Liver (tissue), 9 donors: ENCODE results near the gene ADAM8. TPM values are rescaled to one million over a fixed set of nuclear protein-coding genes. Genes with fewer than 3 reads are reported as not detected.

ENCODE experiments used
- DNase-seq: peaks from one replicate; pipeline ENCODE4 v3.0.0-alpha.2; 2017; ENCODE audit warnings: low spot score
- H3K27ac ChIP-seq, 2 donors: one replicate each; pipeline ENCODE4 v1.7.0; 2013; ENCODE audit warnings: inconsistent platforms in 2 of 2, low read length in 2 of 2, control low read depth in 1 of 2, low read depth in 1 of 2, mild to moderate bottlenecking in 1 of 2
- H3K27me3 ChIP-seq, 4 donors: one replicate each; pipeline versions ENCODE4 v1.6.1 to v1.7.0; 2013; ENCODE audit warnings: low read length in 3 of 4, inconsistent platforms in 1 of 4, mild to moderate bottlenecking in 1 of 4, moderate library complexity in 1 of 4; ENCODE audit not compliant: control insufficient read depth in 4 of 4, insufficient read depth in 4 of 4
- H3K36me3 ChIP-seq, 4 donors: one replicate each; pipeline versions ENCODE4 v1.6.1 to v1.7.0; 2013; ENCODE audit warnings: low read length in 3 of 4, mild to moderate bottlenecking in 3 of 4, low read depth in 1 of 4, moderate library complexity in 1 of 4; ENCODE audit not compliant: control insufficient read depth in 4 of 4, insufficient read depth in 3 of 4
- H3K4me1 ChIP-seq, 4 donors: one replicate each; pipeline versions ENCODE4 v1.6.1 to v1.7.0; 2013; ENCODE audit warnings: low read length in 3 of 4, mild to moderate bottlenecking in 3 of 4, moderate library complexity in 1 of 4; ENCODE audit not compliant: control insufficient read depth in 4 of 4, insufficient read depth in 4 of 4
- H3K4me3 ChIP-seq, 3 donors: one replicate each; pipeline versions ENCODE4 v1.6.1 to v1.7.0; 2013; ENCODE audit warnings: low read length in 3 of 3, control low read depth in 1 of 3, low read depth in 1 of 3, mild to moderate bottlenecking in 1 of 3
- H3K9ac ChIP-seq, 2 donors: one replicate each; pipeline ENCODE4 v1.7.0; 2013; ENCODE audit warnings: low read length in 2 of 2, mild to moderate bottlenecking in 2 of 2, moderate library complexity in 2 of 2, control low read depth in 1 of 2, low read depth in 1 of 2
- H3K9me3 ChIP-seq, 4 donors: one replicate each; pipeline versions ENCODE4 v1.6.1 to v1.7.0; 2013; ENCODE audit warnings: low read length in 3 of 4; ENCODE audit not compliant: control insufficient read depth in 4 of 4
- EGR1 ChIP-seq, 2 donors: IDR thresholded peaks; 2 replicates each; pipeline ENCODE4 v1.6.1; 2016 to 2018; ENCODE audit warnings: antibody characterized with exemption in 2 of 2, low read depth in 2 of 2
- FOXA1 ChIP-seq: IDR thresholded peaks from 2 replicates; pipeline ENCODE4 v1.6.1; 2016; ENCODE audit warnings: antibody characterized with exemption
- FOXA2 ChIP-seq: IDR thresholded peaks from 2 replicates; pipeline ENCODE4 v1.6.1; 2016; ENCODE audit warnings: antibody characterized with exemption
- GABPA ChIP-seq, 2 donors: IDR thresholded peaks in 1 of 2; conservative IDR thresholded peaks in 1 of 2; 2 replicates each; pipeline ENCODE4 v1.6.1; 2016; ENCODE audit warnings: antibody characterized with exemption in 2 of 2, mild to moderate bottlenecking in 1 of 2, moderate library complexity in 1 of 2
- HNF4G ChIP-seq: IDR thresholded peaks from 2 replicates; pipeline ENCODE4 v1.6.1; 2016; ENCODE audit warnings: antibody characterized with exemption
- JUND ChIP-seq, 2 donors: IDR thresholded peaks; 2 replicates each; pipeline ENCODE4 v1.6.1; 2016; ENCODE audit warnings: antibody characterized with exemption in 2 of 2
- MAX ChIP-seq: IDR thresholded peaks from 2 replicates; pipeline ENCODE4 v1.6.1; 2016; ENCODE audit warnings: antibody characterized with exemption
- RAD21 ChIP-seq, 2 donors: IDR thresholded peaks; 2 replicates each; pipeline ENCODE4 v1.6.1; 2016; ENCODE audit warnings: antibody characterized with exemption in 2 of 2, mild to moderate bottlenecking in 2 of 2
- RXRA ChIP-seq, 2 donors: IDR thresholded peaks; 2 replicates each; pipeline ENCODE4 v1.6.1; 2017 to 2018; ENCODE audit warnings: antibody characterized with exemption in 2 of 2, mild to moderate bottlenecking in 1 of 2
- SP1 ChIP-seq: IDR thresholded peaks from 2 replicates; pipeline ENCODE4 v1.6.1; 2018; ENCODE audit warnings: antibody characterized with exemption, mild to moderate bottlenecking
- TAF1 ChIP-seq: conservative IDR thresholded peaks from 2 replicates; pipeline ENCODE4 v1.6.1; 2016; ENCODE audit warnings: antibody characterized with exemption, mild to moderate bottlenecking
- YY1 ChIP-seq: IDR thresholded peaks from 2 replicates; pipeline ENCODE4 v1.6.1; 2016; ENCODE audit warnings: antibody characterized with exemption, mild to moderate bottlenecking
- ZBTB33 ChIP-seq: IDR thresholded peaks from 2 replicates; pipeline ENCODE4 v1.6.1; 2016; ENCODE audit warnings: antibody characterized with exemption
- WGBS: extraction: QIAGEN DNeasy Blood & Tissue Kit; methylation state at CpG from one replicate; pipeline ENCODE4 v1.1.7; 2013; 5-methylcytosine and 5-hydroxymethylcytosine counted together
- polyA plus RNA-seq, 2 donors: library from polyadenylated mRNA; stranded (reverse) in 1 of 2; unstranded in 1 of 2; fragments of 200-250 nt in 1 of 2; fragments of >200 nt in 1 of 2; fragmentation: Nextera tagmentation in 1 of 2; extraction: Ambion mirVana in 1 of 2; gene quantifications; one replicate each; pipeline versions ENCODE4 v1.2.1 to v1.2.3, GENCODE V29; 2013 to 2015
- total RNA-seq, 2 donors: library from RNA; depleted of rRNA; stranded (reverse); fragments of >200 nt; gene quantifications; one replicate each; pipeline ENCODE4 v1.2.3, GENCODE V29; 2014
- TF ChIP-seq, protein P1 (sequence below): IDR thresholded peaks from 2 replicates; pipeline ENCODE4 v1.6.1; 2016; ENCODE audit warnings: antibody characterized with exemption
- TF ChIP-seq, protein P2 (sequence below): IDR thresholded peaks from 2 replicates; pipeline ENCODE4 v1.6.1; 2016; ENCODE audit warnings: antibody characterized with exemption, mild to moderate bottlenecking
- TF ChIP-seq, protein P3 (sequence below): fragments of 150-350 bp; IDR thresholded peaks from 2 replicates; pipeline ENCODE4 v1.5.1; 2017; ENCODE audit warnings: improper control_type of control experiment, low read depth, low read length; ENCODE audit not compliant: missing input control
- donor health status: healthy.
- donor health status: healthy.
- donor health status: healthy.
- donor health status: healthy.
- donor health status: healthy.

The ADAM8 gene
- total and polyA plus RNA-seq, 4 donors = 1.3 to 6.9 (median 3.7) TPM

GRCh38 chr10:133272964-133273420 lies 3.7 kb downstream of the ADAM8 start:
- Histone ChIP-seq H3K27ac (no peak overlapping the region), H3K36me3 (peaks cover 7 to 25% (median 7%) of the 10 kb centered on the region in 4 donors), H3K9ac (no peak overlapping the region), H3K9me3 (no peaks in the 10 kb centered on the region), H3K4me1 (peaks cover 8 to 10% (median 8%) of the 10 kb centered on the region in 4 donors), H3K4me3 (no peak overlapping the region), H3K27me3 (no peaks in the 10 kb centered on the region)
- 94% methylated on average over 25 of the region's 25 CpGs for WGBS
- DNase-seq = no peak
- TF ChIP-seq RAD21 (IDR thresholded peaks at IDR 0.05) (no peak), HNF4G (no peak), SP1 (no peak), FOXA2 (no peak), RXRA (IDR thresholded peaks at IDR 0.05) (no peak), YY1 (no peak), FOXA1 (no peak), MAX (no peak), GABPA (IDR thresholded peaks at IDR 0.05 in 1 of 2, conservative IDR thresholded peaks at IDR 0.05 in 1 of 2) (no peak), ZBTB33 (no peak), EGR1 (IDR thresholded peaks at IDR 0.05; ENCODE audit: low read depth in 2 of 2) (no peak)
- TF ChIP-seq, protein P1, sequence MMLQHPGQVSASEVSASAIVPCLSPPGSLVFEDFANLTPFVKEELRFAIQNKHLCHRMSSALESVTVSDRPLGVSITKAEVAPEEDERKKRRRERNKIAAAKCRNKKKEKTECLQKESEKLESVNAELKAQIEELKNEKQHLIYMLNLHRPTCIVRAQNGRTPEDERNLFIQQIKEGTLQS = no peak
- TF ChIP-seq, protein P2, sequence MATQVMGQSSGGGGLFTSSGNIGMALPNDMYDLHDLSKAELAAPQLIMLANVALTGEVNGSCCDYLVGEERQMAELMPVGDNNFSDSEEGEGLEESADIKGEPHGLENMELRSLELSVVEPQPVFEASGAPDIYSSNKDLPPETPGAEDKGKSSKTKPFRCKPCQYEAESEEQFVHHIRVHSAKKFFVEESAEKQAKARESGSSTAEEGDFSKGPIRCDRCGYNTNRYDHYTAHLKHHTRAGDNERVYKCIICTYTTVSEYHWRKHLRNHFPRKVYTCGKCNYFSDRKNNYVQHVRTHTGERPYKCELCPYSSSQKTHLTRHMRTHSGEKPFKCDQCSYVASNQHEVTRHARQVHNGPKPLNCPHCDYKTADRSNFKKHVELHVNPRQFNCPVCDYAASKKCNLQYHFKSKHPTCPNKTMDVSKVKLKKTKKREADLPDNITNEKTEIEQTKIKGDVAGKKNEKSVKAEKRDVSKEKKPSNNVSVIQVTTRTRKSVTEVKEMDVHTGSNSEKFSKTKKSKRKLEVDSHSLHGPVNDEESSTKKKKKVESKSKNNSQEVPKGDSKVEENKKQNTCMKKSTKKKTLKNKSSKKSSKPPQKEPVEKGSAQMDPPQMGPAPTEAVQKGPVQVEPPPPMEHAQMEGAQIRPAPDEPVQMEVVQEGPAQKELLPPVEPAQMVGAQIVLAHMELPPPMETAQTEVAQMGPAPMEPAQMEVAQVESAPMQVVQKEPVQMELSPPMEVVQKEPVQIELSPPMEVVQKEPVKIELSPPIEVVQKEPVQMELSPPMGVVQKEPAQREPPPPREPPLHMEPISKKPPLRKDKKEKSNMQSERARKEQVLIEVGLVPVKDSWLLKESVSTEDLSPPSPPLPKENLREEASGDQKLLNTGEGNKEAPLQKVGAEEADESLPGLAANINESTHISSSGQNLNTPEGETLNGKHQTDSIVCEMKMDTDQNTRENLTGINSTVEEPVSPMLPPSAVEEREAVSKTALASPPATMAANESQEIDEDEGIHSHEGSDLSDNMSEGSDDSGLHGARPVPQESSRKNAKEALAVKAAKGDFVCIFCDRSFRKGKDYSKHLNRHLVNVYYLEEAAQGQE = no peak

DNA sequence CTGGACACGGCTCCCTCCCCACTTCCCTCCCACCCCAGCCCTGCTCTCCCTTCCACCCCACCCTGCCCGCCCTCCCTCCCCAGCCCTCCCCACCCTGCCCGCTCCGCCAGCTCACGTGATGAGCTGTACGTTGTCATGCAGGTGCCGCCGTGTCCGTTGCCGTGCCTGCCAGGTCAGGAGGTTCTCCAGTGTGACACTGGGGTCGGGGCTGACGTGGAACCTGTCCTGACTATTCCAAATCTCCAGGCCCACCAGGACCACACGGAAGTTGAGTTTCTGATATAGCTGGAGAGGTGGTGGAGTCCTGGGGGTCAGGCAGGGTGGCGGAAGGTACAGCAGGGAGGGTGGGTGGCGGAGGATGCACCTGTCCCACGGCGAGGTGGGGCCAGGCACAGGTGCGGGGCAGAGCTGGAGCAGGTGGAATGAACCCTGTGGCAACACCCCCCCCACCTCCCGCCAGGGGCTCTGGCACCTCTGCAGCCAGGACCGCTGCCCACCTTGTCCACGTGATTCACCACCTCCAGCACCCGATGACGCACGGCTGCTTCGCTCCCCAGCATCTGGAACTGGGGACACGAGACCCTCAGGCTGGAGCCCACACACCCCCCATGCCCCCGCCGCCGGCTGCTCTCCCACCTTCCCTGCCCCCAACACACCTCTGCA lies 4.2 kb downstream of the ADAM8 start:
- no peak overlapping the region for H3K27ac ChIP-seq
- peaks cover 7 to 25% (median 9%) of the 10 kb centered on the region in 4 donors for H3K36me3 ChIP-seq
- TF ChIP-seq, protein P3, sequence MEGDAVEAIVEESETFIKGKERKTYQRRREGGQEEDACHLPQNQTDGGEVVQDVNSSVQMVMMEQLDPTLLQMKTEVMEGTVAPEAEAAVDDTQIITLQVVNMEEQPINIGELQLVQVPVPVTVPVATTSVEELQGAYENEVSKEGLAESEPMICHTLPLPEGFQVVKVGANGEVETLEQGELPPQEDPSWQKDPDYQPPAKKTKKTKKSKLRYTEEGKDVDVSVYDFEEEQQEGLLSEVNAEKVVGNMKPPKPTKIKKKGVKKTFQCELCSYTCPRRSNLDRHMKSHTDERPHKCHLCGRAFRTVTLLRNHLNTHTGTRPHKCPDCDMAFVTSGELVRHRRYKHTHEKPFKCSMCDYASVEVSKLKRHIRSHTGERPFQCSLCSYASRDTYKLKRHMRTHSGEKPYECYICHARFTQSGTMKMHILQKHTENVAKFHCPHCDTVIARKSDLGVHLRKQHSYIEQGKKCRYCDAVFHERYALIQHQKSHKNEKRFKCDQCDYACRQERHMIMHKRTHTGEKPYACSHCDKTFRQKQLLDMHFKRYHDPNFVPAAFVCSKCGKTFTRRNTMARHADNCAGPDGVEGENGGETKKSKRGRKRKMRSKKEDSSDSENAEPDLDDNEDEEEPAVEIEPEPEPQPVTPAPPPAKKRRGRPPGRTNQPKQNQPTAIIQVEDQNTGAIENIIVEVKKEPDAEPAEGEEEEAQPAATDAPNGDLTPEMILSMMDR = no peak
- TF ChIP-seq GABPA (IDR thresholded peaks at IDR 0.05 in 1 of 2, conservative IDR thresholded peaks at IDR 0.05 in 1 of 2) (no peak), EGR1 (IDR thresholded peaks at IDR 0.05; ENCODE audit: low read depth in 2 of 2) (no peak), HNF4G (no peak), ZBTB33 (no peak), TAF1 (no peak), JUND (IDR thresholded peaks at IDR 0.05) (no peak), FOXA2 (no peak)
- TF ChIP-seq, protein P1 = no peak
- TF ChIP-seq, protein P2 = no peak

More for the DNA sequence above, 4.2 kb downstream of the ADAM8 start:
- Histone ChIP-seq H3K4me3 (no peak overlapping the region), H3K4me1 (peaks cover 2 to 7% (median 4%) of the 10 kb centered on the region in 4 donors), H3K9me3 (no peaks in the 10 kb centered on the region), H3K27me3 (no peaks in the 10 kb centered on the region), H3K9ac (no peak overlapping the region)
- no peak for DNase-seq
- 88% methylated on average over 29 of the region's 29 CpGs for WGBS
